SK-N-SH (cell line): Measurements from ENCODE around the gene WDR5B. TPM values are rescaled to one million over a fixed set of nuclear protein-coding genes. Genes with fewer than 3 reads are reported as not detected.

ENCODE experiments used
- CTCF ChIA-PET: fragments of 300-600, 350-600 bp; formaldehyde crosslinking; extraction: SDS; loops from one replicate; lab custom pipeline; 2021; lab: Yijun Ruan, JAX
- POLR2A ChIA-PET: fragments of 350-600 bp; sonication (Branson Sonifier 250); formaldehyde crosslinking; extraction: SDS; loops from one replicate; lab custom pipeline; 2020; ENCODE audit warnings: antibody characterized with exemption, inconsistent platforms; lab: Yijun Ruan, JAX
- DNase-seq: peaks from one replicate; pipeline ENCODE4 v3.0.0; 2012
- H2AFZ ChIP-seq: fragments of 200-600 bp; sonication (generic); 2 replicates; pipeline ENCODE4 v1.8.1; 2016; ENCODE audit warnings: antibody characterized with exemption, mild to moderate bottlenecking, low read depth
- H3F3A ChIP-seq: fragments of 200-600 bp; sonication (generic); replicated peaks from 2 replicates; pipeline ENCODE3; 2016; ENCODE audit warnings: antibody characterized with exemption, mild to moderate bottlenecking; ENCODE audit not compliant: insufficient read depth
- H3K27ac ChIP-seq, 2 experiments: fragments of 200-500 bp in 1 of 2; fragments of 200-600 bp in 1 of 2; sonication (Bioruptor generic) in 1 of 2; sonication (generic), shearing (Covaris generic) in 1 of 2; 2 replicates each; pipeline versions ENCODE4 v1.5.1 to v1.6.1; 2014 to 2016; ENCODE audit warnings: low read depth in 2 of 2, inconsistent platforms in 1 of 2, low read length in 1 of 2, mild to moderate bottlenecking in 1 of 2, mixed read lengths in 1 of 2
- H3K27me3 ChIP-seq: fragments of 200-600 bp; sonication (generic), shearing (Covaris generic); 2 replicates; pipeline ENCODE4 v1.6.1; 2016; ENCODE audit warnings: mixed run types; ENCODE audit not compliant: insufficient read depth
- H3K36me3 ChIP-seq, 2 experiments: fragments of 200-500 bp in 1 of 2; fragments of 200-600 bp in 1 of 2; sonication (Bioruptor generic) in 1 of 2; sonication (generic) in 1 of 2; replicated peaks in 1 of 2; 2 replicates each; pipeline versions ENCODE3 to v1.5.1; 2014 to 2016; ENCODE audit warnings: low read length in 1 of 2, mild to moderate bottlenecking in 1 of 2; ENCODE audit not compliant: insufficient read depth in 2 of 2, control insufficient read depth in 1 of 2
- H3K4me1 ChIP-seq, 2 experiments: fragments of 200-500 bp in 1 of 2; fragments of 200-600 bp in 1 of 2; sonication (Bioruptor generic) in 1 of 2; sonication (generic), shearing (Covaris generic) in 1 of 2; 2 replicates each; pipeline versions ENCODE4 v1.5.1 to v1.6.1; 2014 to 2016; ENCODE audit warnings: low read depth in 1 of 2, low read length in 1 of 2, mixed run types in 1 of 2; ENCODE audit not compliant: insufficient read depth in 2 of 2, control insufficient read depth in 1 of 2
- H3K4me2 ChIP-seq: fragments of 200-600 bp; sonication (generic), shearing (Covaris generic); 2 replicates; pipeline ENCODE4 v1.6.1; 2017; ENCODE audit warnings: mixed run types
- H3K4me3 ChIP-seq, 2 experiments: fragments of 200-500 bp in 1 of 2; fragments of 200-600 bp in 1 of 2; sonication (Bioruptor generic) in 1 of 2; sonication (generic), shearing (Covaris generic) in 1 of 2; 2 replicates each; pipeline versions ENCODE4 v1.5.1 to v1.8.1; 2014 to 2016; ENCODE audit warnings: low read depth in 2 of 2, inconsistent platforms in 1 of 2, low read length in 1 of 2, mild to moderate bottlenecking in 1 of 2, mixed read lengths in 1 of 2, moderate library complexity in 1 of 2
- H3K79me2 ChIP-seq: fragments of 200-600 bp; sonication (generic); 2 replicates; pipeline ENCODE4 v1.8.1; 2017; ENCODE audit warnings: mild to moderate bottlenecking; ENCODE audit not compliant: insufficient read depth
- H3K9ac ChIP-seq: fragments of 200-600 bp; sonication (generic); 2 replicates; pipeline ENCODE4 v1.6.1; 2017; ENCODE audit warnings: mixed run types
- H3K9me2 ChIP-seq: fragments of 200-600 bp; sonication (generic); 2 replicates; pipeline ENCODE4 v1.6.1; 2017; ENCODE audit warnings: mixed run types
- H3K9me3 ChIP-seq: fragments of 200-600 bp; sonication (generic); 2 replicates; pipeline ENCODE4 v1.6.1; 2017; ENCODE audit warnings: mixed run types, mild to moderate bottlenecking, moderate library complexity
- H4K20me1 ChIP-seq: fragments of 200-600 bp; sonication (generic); 2 replicates; pipeline ENCODE4 v1.6.1; 2017; ENCODE audit warnings: mild to moderate bottlenecking, mixed run types; ENCODE audit not compliant: insufficient read depth
- CTCF ChIP-seq: fragments of 200-600 bp; sonication (generic); IDR thresholded peaks from 2 replicates; pipeline ENCODE4 v1.6.1; 2017; ENCODE audit warnings: antibody characterized with exemption, mild to moderate bottlenecking, moderate library complexity
- EZH2phosphoT487 ChIP-seq: fragments of 200-600 bp; sonication (generic); IDR thresholded peaks from 2 replicates; pipeline ENCODE4 v1.6.1; 2017; ENCODE audit warnings: low read depth, mixed run types, mild to moderate bottlenecking, antibody characterized with exemption, moderate library complexity, borderline replicate concordance
- FOSL2 ChIP-seq: IDR thresholded peaks from 2 replicates; pipeline ENCODE4 v1.4.0; 2012; ENCODE audit warnings: low read depth, mild to moderate bottlenecking, moderate library complexity, borderline replicate concordance
- FOXM1 ChIP-seq: IDR thresholded peaks from 2 replicates; pipeline ENCODE4 v1.4.0; 2012; ENCODE audit warnings: low read depth, mild to moderate bottlenecking
- IRF3 ChIP-seq: fragments of 150-350 bp; IDR thresholded peaks from 2 replicates; pipeline ENCODE4 v1.6.1; 2016; ENCODE audit warnings: mild to moderate bottlenecking, low read depth, low read length
- MEF2A ChIP-seq: IDR thresholded peaks from 2 replicates; pipeline ENCODE4 v1.4.0; 2012; ENCODE audit warnings: low read depth, borderline replicate concordance
- NRF1 ChIP-seq: IDR thresholded peaks from 2 replicates; pipeline ENCODE4 v1.6.1; 2012; ENCODE audit warnings: low read depth, mild to moderate bottlenecking, low read length
- RCOR1 ChIP-seq: fragments of 150-350 bp; IDR thresholded peaks from 2 replicates; pipeline ENCODE4 v1.6.1; 2017; ENCODE audit warnings: antibody characterized with exemption, low read length
- RFX5 ChIP-seq: IDR thresholded peaks from 2 replicates; pipeline ENCODE4 v1.6.1; 2012; ENCODE audit warnings: mild to moderate bottlenecking, improper control_type of control experiment, low read length
- TCF12 ChIP-seq: IDR thresholded peaks from 2 replicates; pipeline ENCODE4 v1.4.0; 2012
- TEAD4 ChIP-seq: IDR thresholded peaks from 2 replicates; pipeline ENCODE4 v1.4.0; 2012; ENCODE audit warnings: mild to moderate bottlenecking, borderline replicate concordance; ENCODE audit not compliant: insufficient read depth
- USF1 ChIP-seq: IDR thresholded peaks from 2 replicates; pipeline ENCODE4 v1.4.0; 2012; ENCODE audit warnings: low read depth, borderline replicate concordance
- WGBS: methylation state at CpG from one replicate; pipeline ENCODE4 v1.1.6; 2017; ENCODE audit warnings: low lambda C conversion rate; 5-methylcytosine and 5-hydroxymethylcytosine counted together
- polyA plus RNA-seq, 3 experiments: library from polyadenylated mRNA; depleted of rRNA; stranded (reverse); fragments of >200 nt; gene quantifications; 2 replicates each; pipeline ENCODE4 v1.2.3, GENCODE V29; 2012
- TF ChIP-seq, protein P1 (sequence below): IDR thresholded peaks from 2 replicates; pipeline ENCODE4 v1.6.1; 2012; ENCODE audit warnings: mild to moderate bottlenecking, low read depth, low read length, moderate library complexity
- TF ChIP-seq, protein P2 (sequence below): fragments of 150-350 bp; IDR thresholded peaks from 2 replicates; pipeline ENCODE4 v1.6.1; 2017; ENCODE audit warnings: antibody characterized with exemption, low read length, low read depth, borderline replicate concordance
- TF ChIP-seq, protein P3 (sequence below): IDR thresholded peaks from 2 replicates; pipeline ENCODE4 v1.4.0; 2012; ENCODE audit warnings: low read depth

WDR5B gene
- polyA plus RNA-seq, 1 of the 3 experiments (the other 2 are of a cell fraction) = 2.2 TPM

GRCh38 chr3:122457706-122458105 is 41.8 kb upstream of the WDR5B start:
- Histone ChIP-seq H3K27me3 (no peaks in the 10 kb centered on the region), H3K36me3 (peaks cover 57 to 80% of the 10 kb centered on the region in 2 experiments), H3K9me2 (no peaks in the 10 kb centered on the region), H2AFZ (no peak overlapping the region), H3K4me2 (no peak overlapping the region), H3K79me2 (peaks cover 30% of the 10 kb centered on the region; the same call in 1 of the 2 replicates), H3K27ac (no peak overlapping the region), H3F3A (no peaks in the 10 kb centered on the region)
- no peak for DNase-seq
- TF ChIP-seq RFX5 = no peak
- no peak for TF ChIP-seq FOXM1
- TF ChIP-seq, protein P1, sequence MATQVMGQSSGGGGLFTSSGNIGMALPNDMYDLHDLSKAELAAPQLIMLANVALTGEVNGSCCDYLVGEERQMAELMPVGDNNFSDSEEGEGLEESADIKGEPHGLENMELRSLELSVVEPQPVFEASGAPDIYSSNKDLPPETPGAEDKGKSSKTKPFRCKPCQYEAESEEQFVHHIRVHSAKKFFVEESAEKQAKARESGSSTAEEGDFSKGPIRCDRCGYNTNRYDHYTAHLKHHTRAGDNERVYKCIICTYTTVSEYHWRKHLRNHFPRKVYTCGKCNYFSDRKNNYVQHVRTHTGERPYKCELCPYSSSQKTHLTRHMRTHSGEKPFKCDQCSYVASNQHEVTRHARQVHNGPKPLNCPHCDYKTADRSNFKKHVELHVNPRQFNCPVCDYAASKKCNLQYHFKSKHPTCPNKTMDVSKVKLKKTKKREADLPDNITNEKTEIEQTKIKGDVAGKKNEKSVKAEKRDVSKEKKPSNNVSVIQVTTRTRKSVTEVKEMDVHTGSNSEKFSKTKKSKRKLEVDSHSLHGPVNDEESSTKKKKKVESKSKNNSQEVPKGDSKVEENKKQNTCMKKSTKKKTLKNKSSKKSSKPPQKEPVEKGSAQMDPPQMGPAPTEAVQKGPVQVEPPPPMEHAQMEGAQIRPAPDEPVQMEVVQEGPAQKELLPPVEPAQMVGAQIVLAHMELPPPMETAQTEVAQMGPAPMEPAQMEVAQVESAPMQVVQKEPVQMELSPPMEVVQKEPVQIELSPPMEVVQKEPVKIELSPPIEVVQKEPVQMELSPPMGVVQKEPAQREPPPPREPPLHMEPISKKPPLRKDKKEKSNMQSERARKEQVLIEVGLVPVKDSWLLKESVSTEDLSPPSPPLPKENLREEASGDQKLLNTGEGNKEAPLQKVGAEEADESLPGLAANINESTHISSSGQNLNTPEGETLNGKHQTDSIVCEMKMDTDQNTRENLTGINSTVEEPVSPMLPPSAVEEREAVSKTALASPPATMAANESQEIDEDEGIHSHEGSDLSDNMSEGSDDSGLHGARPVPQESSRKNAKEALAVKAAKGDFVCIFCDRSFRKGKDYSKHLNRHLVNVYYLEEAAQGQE = no peak
- TF ChIP-seq, all 33 proteins: peak for 0
- no peaks in the 10 kb centered on the region for H3K9me3 ChIP-seq
- no peak overlapping the region for H3K4me3 ChIP-seq
- H3K4me1 ChIP-seq = no peaks in the 10 kb centered on the region
- CTCF ChIA-PET = interaction anchor here (1.3 to 1.6 kb wide), 4 partner anchors 35 to 222 kb away, joined by 3 to 4 read pairs (median 4); no protein-coding TSS in a partner anchor
- POLR2A ChIA-PET = no interaction called here
- H3K9ac ChIP-seq = no peak overlapping the region
- WGBS = 100% methylated on average over 2 of the region's 2 CpGs
- H4K20me1 ChIP-seq = no peaks in the 10 kb centered on the region

GRCh38 chr3:122456074-122456473 is 40.2 kb upstream of the WDR5B start:
- H3K9me3 ChIP-seq = no peaks in the 10 kb centered on the region
- peaks cover 54 to 73% of the 10 kb centered on the region in 2 experiments for H3K36me3 ChIP-seq
- H4K20me1 ChIP-seq = no peaks in the 10 kb centered on the region
- H3K4me1 ChIP-seq = no peaks in the 10 kb centered on the region
- no peak overlapping the region for H3K27ac ChIP-seq
- no peak overlapping the region for H3K4me3 ChIP-seq
- H3K9me2 ChIP-seq = no peaks in the 10 kb centered on the region
- peaks cover 25% of the 10 kb centered on the region for H3K79me2 ChIP-seq
- H3K27me3 ChIP-seq = no peaks in the 10 kb centered on the region
- DNase-seq = no peak
- H3F3A ChIP-seq = no peaks in the 10 kb centered on the region
- no peak overlapping the region for H3K9ac ChIP-seq
- POLR2A ChIA-PET = no interaction called here
- no peak overlapping the region for H2AFZ ChIP-seq
- CTCF ChIA-PET = interaction anchor here (1.4 kb wide), 1 partner anchor 223 kb away, joined by 4 read pairs; no protein-coding TSS in a partner anchor
- H3K4me2 ChIP-seq = no peak overlapping the region
- TF ChIP-seq MEF2A (no peak), CTCF (no peak), TCF12 (no peak), USF1 (no peak), RFX5 (no peak), IRF3 (no peak), RCOR1 (no peak), EZH2phosphoT487 (no peak), FOSL2 (no peak), NRF1 (no peak), TEAD4 (no peak)
- TF ChIP-seq, protein P2, sequence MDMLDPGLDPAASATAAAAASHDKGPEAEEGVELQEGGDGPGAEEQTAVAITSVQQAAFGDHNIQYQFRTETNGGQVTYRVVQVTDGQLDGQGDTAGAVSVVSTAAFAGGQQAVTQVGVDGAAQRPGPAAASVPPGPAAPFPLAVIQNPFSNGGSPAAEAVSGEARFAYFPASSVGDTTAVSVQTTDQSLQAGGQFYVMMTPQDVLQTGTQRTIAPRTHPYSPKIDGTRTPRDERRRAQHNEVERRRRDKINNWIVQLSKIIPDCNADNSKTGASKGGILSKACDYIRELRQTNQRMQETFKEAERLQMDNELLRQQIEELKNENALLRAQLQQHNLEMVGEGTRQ = no peak
- TF ChIP-seq, protein P3, sequence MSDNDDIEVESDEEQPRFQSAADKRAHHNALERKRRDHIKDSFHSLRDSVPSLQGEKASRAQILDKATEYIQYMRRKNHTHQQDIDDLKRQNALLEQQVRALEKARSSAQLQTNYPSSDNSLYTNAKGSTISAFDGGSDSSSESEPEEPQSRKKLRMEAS = no peak
